Measurements from ENCODE around the gene ATP8A2.
"Not testable (repeated sequence)": the region's sequence is repeated elsewhere in the genome, so short reads cannot be mapped to it uniquely, and the experiment has no call there.

ATP8A2 gene

DNA sequence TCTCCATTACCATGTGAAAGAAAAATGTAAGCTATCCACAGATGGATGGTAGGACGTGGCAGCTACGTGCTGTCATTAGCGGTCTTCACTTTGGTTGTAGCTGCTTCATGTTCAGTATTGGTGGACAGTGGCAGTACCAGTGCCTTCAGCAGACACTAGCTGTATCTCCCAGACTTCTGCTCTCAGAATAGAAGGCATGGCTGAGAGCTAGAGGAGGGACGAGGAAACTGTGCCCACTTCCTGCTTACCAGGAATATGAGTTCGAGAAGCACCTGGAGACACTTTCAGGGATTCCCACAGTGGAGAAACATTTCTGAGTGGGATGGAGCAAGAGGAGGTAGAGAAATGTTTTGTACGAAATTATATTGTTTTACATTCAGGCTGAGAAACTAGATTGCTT is 686.9 kb downstream of the ATP8A2 start:
- no peak for DNase-seq (ENCODE audit: extremely low read depth, low read depth)
- TF ChIP-seq CTCF (IDR thresholded peaks at IDR 0.05; ENCODE audit: low read depth, low read length): no peak

- no peak for TF ChIP-seq CTCF (IDR thresholded peaks at IDR 0.05; ENCODE audit: low read depth, low read length)
- no peak for DNase-seq (ENCODE audit: extremely low read depth, low read depth)
Measured at GRCh38 chr13:26060357-26060756, 688.6 kb downstream of the ATP8A2 start.

GRCh38 chr13:26061256-26061655 is 689.5 kb downstream of the ATP8A2 start:
- no peak for TF ChIP-seq CTCF (IDR thresholded peaks at IDR 0.05; ENCODE audit: low read depth, low read length)
- DNase-seq (ENCODE audit: extremely low read depth, low read depth): no peak

GRCh38 chr13:26061947-26062346 is 690.2 kb downstream of the ATP8A2 start:
- no peak for TF ChIP-seq CTCF (IDR thresholded peaks at IDR 0.05; ENCODE audit: low read depth, low read length)
- DNase-seq (ENCODE audit: extremely low read depth, low read depth): no peak

- TF ChIP-seq CTCF (IDR thresholded peaks at IDR 0.05; ENCODE audit: low read depth, low read length): peak; percentile 68
- peak; percentile 11 for DNase-seq (ENCODE audit: extremely low read depth, low read depth)
Measured at GRCh38 chr13:26062853-26063444, 691.2 kb downstream of the ATP8A2 start.

DNA sequence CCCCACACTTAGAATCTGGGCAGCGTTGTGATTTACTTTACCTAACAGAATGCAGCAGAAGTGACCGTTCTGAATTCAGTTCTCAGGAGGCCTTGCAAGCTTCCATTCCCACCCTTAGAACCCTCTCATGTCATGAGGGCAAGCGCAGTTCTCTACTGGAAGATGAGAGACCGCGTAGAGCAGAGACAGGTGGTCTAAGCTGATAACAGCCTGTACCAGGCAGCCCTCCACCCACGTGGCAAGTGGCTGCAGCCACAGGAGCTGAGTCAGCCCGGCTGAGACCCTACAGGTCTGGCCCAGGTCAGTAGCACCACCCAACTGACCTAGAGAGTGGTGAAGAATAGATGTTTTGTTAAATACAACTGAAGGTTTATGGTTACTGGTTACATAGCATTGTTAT is 694.7 kb downstream of the ATP8A2 start:
- DNase-seq (ENCODE audit: extremely low read depth, low read depth): not testable (repeated sequence)

DNA sequence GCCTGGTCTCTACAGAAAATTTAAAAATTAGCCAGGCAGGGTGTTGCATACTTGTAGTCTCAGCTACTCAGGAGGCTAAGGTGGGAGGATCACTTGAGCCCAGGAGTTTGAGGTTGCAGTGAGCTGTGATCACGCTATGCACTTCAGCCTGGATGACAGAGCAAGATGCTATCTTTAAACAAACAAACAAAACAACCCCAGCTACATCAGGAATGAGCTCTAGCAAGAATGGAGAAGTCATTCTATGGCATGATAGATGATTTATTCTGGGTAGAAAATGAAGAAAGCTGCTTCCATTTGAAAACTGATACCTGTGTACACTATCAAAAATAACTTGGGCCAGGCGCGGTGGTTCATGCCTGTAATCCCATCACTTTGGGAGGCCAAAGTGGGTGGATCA is 695.8 kb downstream of the ATP8A2 start:
- no peak for TF ChIP-seq CTCF (IDR thresholded peaks at IDR 0.05; ENCODE audit: low read depth, low read length)
- no peak for DNase-seq (ENCODE audit: extremely low read depth, low read depth)

DNA sequence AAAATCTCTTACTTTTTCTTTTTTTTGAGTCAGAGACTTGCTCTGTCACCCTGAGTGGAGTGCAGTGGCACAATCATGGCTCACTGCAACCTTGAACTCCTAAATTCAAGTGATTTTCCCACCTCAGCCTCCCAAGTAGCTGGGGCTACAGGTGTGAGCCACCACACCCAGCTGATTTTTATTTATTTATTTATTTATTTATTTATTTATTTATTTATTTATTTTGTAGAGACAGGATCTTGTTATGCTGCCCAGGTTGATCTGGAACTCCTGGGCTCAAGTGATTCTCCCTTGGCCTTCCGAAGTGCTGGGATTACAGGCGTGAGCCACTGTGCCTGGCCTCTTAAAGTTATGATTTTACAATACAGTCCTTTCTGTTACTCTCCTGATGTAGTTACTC is 696.6 kb downstream of the ATP8A2 start:
- not testable (repeated sequence) for DNase-seq (ENCODE audit: extremely low read depth, low read depth)

- DNase-seq (ENCODE audit: extremely low read depth, low read depth): not testable (repeated sequence)
Measured at GRCh38 chr13:26069642-26070041, 697.9 kb downstream of the ATP8A2 start.
